ENCODE results near the gene OR2S2.
A peak's percentile ranks its signal among the peaks of the same experiment; 100 is the strongest.
"Not testable (repeated sequence)": the region's sequence is repeated elsewhere in the genome, so short reads cannot be mapped to it uniquely, and the experiment has no call there.

OR2S2 gene

GRCh38 chr9:35930989-35931388 is 27.0 kb downstream of the OR2S2 start:
- no peak for DNase-seq

DNA sequence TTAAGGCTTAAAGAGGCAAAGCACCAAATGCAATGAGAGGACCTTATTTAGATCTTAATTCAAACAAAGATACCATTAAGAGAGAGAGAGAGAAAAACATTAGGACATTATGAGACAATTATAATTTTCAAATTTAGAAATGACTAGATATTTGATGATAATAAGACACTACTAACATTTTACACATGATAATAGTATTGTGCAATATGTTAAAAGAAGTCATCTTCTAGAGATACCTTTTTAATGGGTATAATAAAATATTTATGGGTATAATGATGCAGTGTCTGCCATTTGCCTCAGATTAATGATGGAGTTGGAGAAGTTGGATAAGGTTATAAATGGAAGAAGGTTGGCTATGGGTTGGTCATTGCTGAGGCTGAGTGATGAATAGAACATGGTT is 27.4 kb downstream of the OR2S2 start:
- no peak for DNase-seq

DNA sequence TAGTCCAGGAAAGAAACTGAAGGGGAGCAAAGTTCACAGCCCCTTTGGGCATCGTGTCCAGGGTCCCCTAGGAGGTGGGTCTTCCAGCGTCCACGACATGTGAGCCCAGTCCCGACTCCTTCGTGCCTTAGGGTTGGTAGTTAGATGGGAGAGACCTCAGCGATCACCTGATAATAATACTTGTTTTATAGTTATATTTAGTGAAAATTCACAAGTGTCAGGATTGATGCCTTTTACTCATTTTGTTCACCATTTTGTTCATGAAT is 28.6 kb downstream of the OR2S2 start:
- no peak for DNase-seq

DNA sequence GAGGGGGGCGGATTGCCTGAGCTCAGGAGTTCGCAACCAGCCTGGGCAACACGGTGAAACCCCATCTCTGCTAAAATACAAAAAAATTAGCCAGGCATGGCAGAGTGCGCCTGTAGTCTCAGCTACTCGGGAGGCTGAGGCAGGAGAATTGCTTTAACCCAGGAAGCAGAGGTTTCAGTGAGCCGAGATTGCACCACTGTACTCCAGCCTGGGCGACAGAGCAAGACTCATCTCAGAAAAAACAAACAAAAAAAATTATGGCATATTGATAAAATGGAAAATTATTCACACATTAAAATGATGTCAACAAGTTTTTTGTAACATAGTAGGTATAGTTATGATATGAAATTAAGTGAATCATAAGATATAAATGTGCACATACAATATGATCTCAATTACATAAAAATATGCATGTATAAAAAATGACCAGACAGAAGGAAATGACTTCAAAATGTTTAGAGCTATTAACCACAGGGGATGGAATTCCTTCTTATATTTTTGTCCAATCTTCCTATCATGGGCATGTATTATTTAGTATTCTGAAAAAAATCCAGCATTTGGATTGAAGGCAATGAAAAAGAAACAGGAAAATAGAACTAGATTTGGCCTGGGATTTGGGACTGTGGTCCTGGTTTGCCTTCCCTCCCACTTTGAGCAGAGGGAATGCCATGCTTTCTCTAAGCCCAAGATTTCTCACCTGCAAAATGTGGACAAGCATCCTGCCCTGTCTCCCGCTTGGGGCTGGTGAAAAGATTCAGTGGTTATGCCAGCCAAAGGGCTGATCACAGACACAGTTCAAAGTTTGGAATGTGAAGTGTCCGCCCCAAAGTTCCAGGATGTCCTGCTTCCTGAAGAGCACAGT is 29.1 kb downstream of the OR2S2 start:
- DNase-seq, result no peak

DNA sequence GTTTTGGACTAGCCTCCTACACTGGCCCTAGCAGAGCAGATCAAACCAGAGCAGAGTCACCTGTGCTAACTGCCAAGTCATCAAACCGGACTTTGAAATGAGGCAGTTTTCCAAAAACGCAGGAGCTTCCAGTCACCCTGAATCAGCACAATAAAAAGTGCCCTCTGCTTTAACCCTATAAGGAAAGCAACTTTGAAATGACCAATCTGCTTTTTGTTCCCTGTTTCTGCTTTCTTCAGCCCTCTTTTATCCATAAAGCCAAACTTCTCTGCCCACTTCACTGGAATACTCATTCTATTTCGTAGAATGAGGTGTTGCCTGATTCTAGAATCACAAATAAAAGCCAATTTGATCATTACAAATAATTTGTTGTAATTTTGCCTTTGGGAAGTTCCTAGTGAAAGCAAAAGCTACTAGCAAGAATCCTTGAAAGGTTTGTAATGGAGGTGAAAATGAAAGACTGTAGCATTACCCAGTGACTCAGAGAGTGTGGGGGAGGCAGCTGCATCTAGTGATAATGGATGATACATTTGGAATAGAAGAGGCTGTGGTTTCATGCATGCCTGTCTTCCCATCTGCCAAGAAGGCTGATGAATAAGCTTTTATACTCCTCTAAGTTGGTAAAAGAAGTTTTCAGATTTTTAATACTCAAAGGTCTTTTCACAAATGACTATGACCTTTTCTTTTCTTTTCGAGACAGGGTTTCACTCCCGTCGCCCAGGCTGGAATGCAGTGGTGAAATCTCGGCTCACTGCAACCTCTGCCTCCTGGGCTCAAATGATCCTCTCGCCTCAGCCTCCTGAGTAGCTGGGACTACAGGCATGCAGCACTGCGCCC is 33.8 kb downstream of the OR2S2 start:
- peak; percentile 85 for DNase-seq

GRCh38 chr9:35923598-35923926 is 34.4 kb downstream of the OR2S2 start:
- no peak for DNase-seq

DNA sequence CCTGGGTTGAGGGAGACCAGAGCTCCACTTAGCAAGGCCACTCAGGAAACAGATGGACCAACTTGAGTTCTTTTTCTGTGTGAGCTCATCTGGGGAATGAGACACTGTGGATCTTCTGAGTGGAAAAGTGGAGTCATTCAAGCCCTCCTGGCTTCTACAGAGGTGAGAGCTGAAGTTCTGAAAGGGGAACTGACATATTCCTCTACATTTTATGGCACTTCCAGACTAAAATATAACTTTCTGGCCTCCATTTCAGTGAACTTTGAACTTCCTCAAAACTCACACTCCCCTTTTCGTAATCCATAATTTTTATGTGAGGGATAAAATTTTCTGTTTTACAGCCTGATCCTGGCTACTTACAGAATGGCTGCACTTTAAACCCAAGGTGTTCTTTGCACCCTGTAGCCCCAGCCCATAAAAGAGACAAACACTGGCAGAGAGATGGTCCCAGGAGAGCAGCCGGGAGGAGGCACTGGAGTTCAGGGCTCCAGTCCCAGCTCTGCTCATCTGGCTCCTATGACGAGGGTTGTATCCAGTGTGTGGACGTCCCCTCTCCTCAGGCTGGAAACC is 37.8 kb downstream of the OR2S2 start:
- peak; percentile 3 for DNase-seq

GRCh38 chr9:35919212-35920008 is 38.5 kb downstream of the OR2S2 start:
- no peak for DNase-seq

DNA sequence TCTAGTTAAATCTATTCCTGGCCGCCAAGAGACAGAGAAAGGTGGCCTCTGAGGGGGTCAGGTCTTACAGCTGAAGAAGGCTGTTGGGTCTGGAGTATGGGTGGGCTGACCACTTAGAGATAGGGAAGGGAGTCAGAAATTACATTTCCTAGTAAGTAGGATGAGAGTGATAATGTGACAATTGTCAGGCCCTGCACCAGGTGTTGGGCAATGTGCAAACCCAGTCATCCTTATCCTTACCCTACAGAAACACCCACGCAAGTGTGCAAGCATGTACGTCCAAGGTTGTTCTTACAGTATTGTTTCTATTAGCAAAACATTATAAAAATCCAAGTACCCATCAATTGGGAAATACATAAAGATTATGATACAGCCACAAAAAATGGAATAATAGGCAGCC is 39.2 kb downstream of the OR2S2 start:
- no peak for DNase-seq

DNA sequence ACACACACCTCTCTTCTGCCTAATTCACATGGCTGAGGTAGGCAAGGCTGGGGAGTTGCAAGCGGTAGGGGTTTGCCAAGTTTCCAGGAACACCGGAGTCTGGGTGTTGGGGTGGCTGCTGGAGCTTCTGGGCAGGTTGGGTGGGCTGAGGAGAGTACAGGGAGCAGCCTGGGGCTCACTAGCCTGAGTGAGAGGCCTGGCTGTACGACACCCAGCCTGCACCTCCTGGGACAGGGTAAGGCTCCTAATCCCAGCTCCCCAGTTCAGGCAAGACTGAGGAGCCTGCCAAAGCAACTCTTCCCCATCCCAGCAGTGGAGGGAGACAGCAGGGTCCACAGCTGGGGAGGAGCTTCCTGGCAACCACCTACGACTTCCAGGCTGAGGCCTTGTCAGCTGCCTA is 40.7 kb downstream of the OR2S2 start:
- DNase-seq, result no peak

- no peak for DNase-seq
These were observed 42.2 kb downstream of the OR2S2 start for GRCh38 chr9:35915681-35916294.

DNA sequence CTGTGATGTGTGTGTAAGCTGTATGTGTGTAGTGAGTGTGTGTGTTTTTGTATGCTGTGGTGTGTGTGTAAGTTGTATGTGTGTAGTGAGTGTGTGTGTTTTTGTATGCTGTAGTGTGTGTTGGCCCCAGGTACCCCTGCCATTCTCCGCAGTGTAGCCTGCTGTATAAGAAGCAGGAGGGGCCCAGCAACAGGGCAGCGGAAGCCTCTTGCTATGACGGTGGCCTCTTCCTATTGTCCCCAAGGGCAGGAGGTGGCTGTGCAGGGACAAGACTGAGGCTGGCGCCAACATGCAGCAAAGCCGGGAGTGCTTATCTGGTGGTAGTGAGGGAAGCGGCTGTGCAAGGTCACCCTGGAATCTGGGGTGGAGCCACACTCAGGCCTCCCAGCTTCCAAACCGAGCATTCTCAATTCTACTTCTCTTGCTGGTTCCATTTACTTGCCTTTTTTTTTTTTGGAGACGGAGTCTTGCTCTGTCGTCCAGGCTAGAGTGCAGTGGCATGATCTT is 43.6 kb downstream of the OR2S2 start:
- DNase-seq, result no peak

GRCh38 chr9:35913429-35913828 is 44.5 kb downstream of the OR2S2 start:
- DNase-seq, result not testable (repeated sequence)

- DNase-seq, result no peak
These were observed 45.1 kb downstream of the OR2S2 start for GRCh38 chr9:35912791-35913400.

- no peak for DNase-seq
These were observed 46.3 kb downstream of the OR2S2 start for GRCh38 chr9:35911690-35912089.

GRCh38 chr9:35910613-35911359 is 47.2 kb downstream of the OR2S2 start:
- no peak for DNase-seq

GRCh38 chr9:35909687-35910612 is 48.0 kb downstream of the OR2S2 start:
- no peak for DNase-seq

GRCh38 chr9:35909274-35909673 is 48.7 kb downstream of the OR2S2 start, which contains the start of gene SPAAR:
Gene SPAAR (plus strand): TSS chr9:35909490. CDS start chr9:35910464, 974 bp downstream.
- DNase-seq, result no peak

- DNase-seq, result no peak
These were observed 49.3 kb downstream of the OR2S2 start for GRCh38 chr9:35908504-35909125.
